ENCODE data around the gene NGF. TPM values are rescaled to one million over a fixed set of nuclear protein-coding genes. Genes with fewer than 3 reads are reported as not detected.

NGF gene
- total RNA-seq, 4 donors from 2014 or later = 0.78 TPM; not detected in 3

DNA sequence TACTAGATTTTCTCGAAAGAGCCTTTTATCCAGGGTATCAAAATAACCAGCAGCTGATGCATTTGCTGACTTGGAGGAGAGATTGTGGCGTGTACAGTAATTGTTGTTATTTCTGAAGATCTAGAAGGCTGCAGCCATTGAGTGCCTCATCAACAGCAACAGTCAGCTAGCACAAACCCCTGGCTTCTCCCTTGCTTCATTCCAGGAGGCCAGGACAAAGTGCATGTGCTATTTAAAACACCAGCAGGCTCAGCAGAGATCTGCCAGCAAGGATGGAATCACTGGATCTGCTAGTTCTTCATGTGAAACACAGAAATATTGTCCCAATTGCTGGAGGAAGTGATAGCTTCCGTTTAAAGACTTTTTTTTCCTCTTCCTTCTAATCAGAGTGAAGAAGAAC, 2.8 kb upstream of the NGF start:
- intact Hi-C loops (cut with DNase I; ENCODE audit: low total_unique reads) = no loop called here
- H3K27ac ChIP-seq = peak overlapping the region in 2 of 4 donors; percentile 11 to 22
- no peaks in the 10 kb centered on the region for H3K4me1 ChIP-seq
- H3K4me3 ChIP-seq = no peak overlapping the region
- H3K27me3 ChIP-seq = peaks cover 0 to 13% (median 5%) of the 10 kb centered on the region in 3 donors
- TF ChIP-seq, protein P1, sequence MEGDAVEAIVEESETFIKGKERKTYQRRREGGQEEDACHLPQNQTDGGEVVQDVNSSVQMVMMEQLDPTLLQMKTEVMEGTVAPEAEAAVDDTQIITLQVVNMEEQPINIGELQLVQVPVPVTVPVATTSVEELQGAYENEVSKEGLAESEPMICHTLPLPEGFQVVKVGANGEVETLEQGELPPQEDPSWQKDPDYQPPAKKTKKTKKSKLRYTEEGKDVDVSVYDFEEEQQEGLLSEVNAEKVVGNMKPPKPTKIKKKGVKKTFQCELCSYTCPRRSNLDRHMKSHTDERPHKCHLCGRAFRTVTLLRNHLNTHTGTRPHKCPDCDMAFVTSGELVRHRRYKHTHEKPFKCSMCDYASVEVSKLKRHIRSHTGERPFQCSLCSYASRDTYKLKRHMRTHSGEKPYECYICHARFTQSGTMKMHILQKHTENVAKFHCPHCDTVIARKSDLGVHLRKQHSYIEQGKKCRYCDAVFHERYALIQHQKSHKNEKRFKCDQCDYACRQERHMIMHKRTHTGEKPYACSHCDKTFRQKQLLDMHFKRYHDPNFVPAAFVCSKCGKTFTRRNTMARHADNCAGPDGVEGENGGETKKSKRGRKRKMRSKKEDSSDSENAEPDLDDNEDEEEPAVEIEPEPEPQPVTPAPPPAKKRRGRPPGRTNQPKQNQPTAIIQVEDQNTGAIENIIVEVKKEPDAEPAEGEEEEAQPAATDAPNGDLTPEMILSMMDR (IDR thresholded peaks at IDR 0.05 in 4 of 5, conservative IDR thresholded peaks at IDR 0.05 in 1 of 5) = no peak
- TF ChIP-seq POLR2A (IDR thresholded peaks at IDR 0.05) = no peak
- no peak for DNase-seq
- ATAC-seq = no peak
- in situ Hi-C loops (cut with MboI; ENCODE audit: low sequenced_read_pairs in 4 of 4) = loop anchor here in 2 of 4 donors (25.0 kb wide), 1 partner anchor 204 kb away; no protein-coding TSS in a partner anchor
- H3K9me3 ChIP-seq = no peaks in the 10 kb centered on the region
- H3K36me3 ChIP-seq = no peaks in the 10 kb centered on the region

DNA sequence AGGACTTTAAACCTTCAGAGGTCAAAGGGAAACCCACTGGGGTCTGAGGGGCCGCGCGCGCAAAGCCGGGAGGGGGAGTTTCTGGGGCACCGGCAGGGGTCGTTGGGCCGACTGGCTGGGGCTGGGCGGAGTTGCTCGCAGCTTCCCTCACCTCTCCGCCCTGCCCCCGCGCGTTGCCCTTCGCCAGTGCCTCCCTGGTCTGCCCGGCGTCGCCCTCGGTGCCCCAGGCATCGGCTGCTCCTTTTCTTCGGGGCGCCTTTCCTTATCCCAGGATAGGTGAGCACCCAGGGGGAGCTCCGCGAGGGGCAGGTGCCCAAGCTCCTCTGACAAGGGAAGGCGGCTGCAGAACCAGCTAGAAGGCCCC, 390 bp upstream of the NGF start:
- peak overlapping the region in 2 of 4 donors; percentile 52 to 60 for H3K27ac ChIP-seq
- TF ChIP-seq, protein P1 (IDR thresholded peaks at IDR 0.05 in 4 of 5, conservative IDR thresholded peaks at IDR 0.05 in 1 of 5) = no peak
- no peak for TF ChIP-seq POLR2A (IDR thresholded peaks at IDR 0.05)
- no peak for ATAC-seq

DNA sequence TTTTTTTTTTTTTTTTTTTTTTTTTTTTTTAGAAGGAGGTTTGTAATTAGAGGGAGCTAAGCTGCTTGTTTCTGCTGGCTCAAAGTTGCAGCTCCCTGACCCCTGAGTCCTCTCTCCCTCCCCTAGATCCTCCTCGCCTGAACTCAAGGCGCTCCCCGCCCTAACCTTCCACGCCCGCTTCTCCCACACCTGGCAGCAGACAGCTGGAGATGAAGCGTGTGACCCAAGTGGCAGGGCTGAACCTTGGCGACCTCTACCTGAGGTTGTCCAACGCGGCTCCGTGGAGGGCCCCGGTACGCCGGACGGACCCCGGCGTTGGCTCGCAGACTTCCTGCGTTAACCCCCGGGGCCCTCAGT, 795 bp downstream of the NGF start:
- ATAC-seq (no peak), DNase-seq (no peak)
- TF ChIP-seq POLR2A (IDR thresholded peaks at IDR 0.05) = no peak
- TF ChIP-seq, protein P1 (IDR thresholded peaks at IDR 0.05 in 4 of 5, conservative IDR thresholded peaks at IDR 0.05 in 1 of 5) = no peak
- no peaks in the 10 kb centered on the region for H3K36me3 ChIP-seq
- peak overlapping the region; percentile 45 to 59 (median 51) for H3K4me3 ChIP-seq
- peak overlapping the region in 3 of 4 donors; percentile 33 to 60 (median 38) for H3K27ac ChIP-seq
- H3K27me3 ChIP-seq = peaks cover 0 to 13% (median 5%) of the 10 kb centered on the region in 3 donors
- in situ Hi-C loops (cut with MboI; ENCODE audit: low sequenced_read_pairs in 4 of 4) = loop anchor here in 2 of 4 donors (10.0 to 25.0 kb wide), 2 partner anchors 52 to 200 kb away; no protein-coding TSS in a partner anchor
- no peaks in the 10 kb centered on the region for H3K4me1 ChIP-seq
- H3K9me3 ChIP-seq = no peaks in the 10 kb centered on the region
- intact Hi-C loops (cut with DNase I; ENCODE audit: low total_unique reads) = loop anchor here (10.0 kb wide), 2 partner anchors 98 to 202 kb away; no protein-coding TSS in a partner anchor

More for the DNA sequence above, 390 bp upstream of the NGF start:
- DNase-seq = no peak
- intact Hi-C loops (cut with DNase I; ENCODE audit: low total_unique reads) = loop anchor here (10.0 kb wide), 2 partner anchors 96 to 204 kb away; no protein-coding TSS in a partner anchor
- Histone ChIP-seq H3K9me3 (no peaks in the 10 kb centered on the region), H3K36me3 (no peaks in the 10 kb centered on the region), H3K4me1 (no peaks in the 10 kb centered on the region), H3K27me3 (peaks cover 0 to 13% (median 5%) of the 10 kb centered on the region in 3 donors), H3K4me3 (peak overlapping the region; percentile 45 to 59 (median 51))
- in situ Hi-C loops (cut with MboI; ENCODE audit: low sequenced_read_pairs in 4 of 4) = loop anchor here in 2 of 4 donors (10.0 to 25.0 kb wide), 2 partner anchors 54 to 201 kb away; no protein-coding TSS in a partner anchor

DNA sequence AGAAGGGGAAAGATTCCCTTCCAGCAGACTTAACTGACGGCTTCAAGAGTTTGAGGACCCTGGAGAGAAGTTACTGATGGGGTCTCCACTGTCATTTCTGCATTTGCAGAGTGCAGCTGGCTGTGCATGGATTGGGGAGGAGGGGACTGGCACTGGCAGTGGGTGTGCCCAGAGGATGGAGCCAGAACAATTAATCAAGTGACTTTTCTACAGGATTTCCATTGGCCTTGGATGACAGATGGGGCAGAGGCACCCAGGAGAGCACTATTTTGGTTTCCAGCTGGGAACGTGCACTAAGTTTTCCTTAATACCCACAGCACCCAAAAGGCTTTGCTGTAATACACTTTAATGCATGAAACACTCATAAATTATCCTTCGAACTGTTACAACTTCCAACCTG, 1.3 kb downstream of the NGF start:
- TF ChIP-seq, protein P1 (IDR thresholded peaks at IDR 0.05 in 4 of 5, conservative IDR thresholded peaks at IDR 0.05 in 1 of 5) = no peak
- TF ChIP-seq POLR2A (IDR thresholded peaks at IDR 0.05) = no peak
- no peak for ATAC-seq
- H3K27ac ChIP-seq = no peak overlapping the region
- H3K27me3 ChIP-seq = peaks cover 0 to 13% (median 5%) of the 10 kb centered on the region in 3 donors
- in situ Hi-C loops (cut with MboI; ENCODE audit: low sequenced_read_pairs in 4 of 4) (loop anchor here in 2 of 4 donors (10.0 to 25.0 kb wide), 2 partner anchors 52 to 199 kb away; no protein-coding TSS in a partner anchor), intact Hi-C loops (cut with DNase I; ENCODE audit: low total_unique reads) (loop anchor here (10.0 kb wide), 2 partner anchors 98 to 202 kb away; no protein-coding TSS in a partner anchor)
- peak overlapping the region in 1 of 4 donors; percentile 56 for H3K4me3 ChIP-seq
- H3K36me3 ChIP-seq = no peaks in the 10 kb centered on the region
- H3K4me1 ChIP-seq = peaks cover 0 to 1% of the 10 kb centered on the region in 2 donors
- no peaks in the 10 kb centered on the region for H3K9me3 ChIP-seq
- no peak for DNase-seq

Data from gastrocnemius medialis (tissue), 4 donors.